Head of caudate nucleus (tissue), 42 donors: Measurements from ENCODE around the gene WDR36.

ENCODE experiments used
- DNase-seq, 42 donors: peaks; one replicate each; pipeline versions ENCODE4 v3.0.0 to v3.0.0-alpha.2; 2020 to 2021; ENCODE audit warnings: mixed read lengths in 7 of 42
- intact Hi-C: fragments of 100-400 bp; cut with DNase I; formaldehyde crosslinking; loops from one replicate; pipeline ENCODE4 v1.15.0; 2022

The WDR36 gene

DNA sequence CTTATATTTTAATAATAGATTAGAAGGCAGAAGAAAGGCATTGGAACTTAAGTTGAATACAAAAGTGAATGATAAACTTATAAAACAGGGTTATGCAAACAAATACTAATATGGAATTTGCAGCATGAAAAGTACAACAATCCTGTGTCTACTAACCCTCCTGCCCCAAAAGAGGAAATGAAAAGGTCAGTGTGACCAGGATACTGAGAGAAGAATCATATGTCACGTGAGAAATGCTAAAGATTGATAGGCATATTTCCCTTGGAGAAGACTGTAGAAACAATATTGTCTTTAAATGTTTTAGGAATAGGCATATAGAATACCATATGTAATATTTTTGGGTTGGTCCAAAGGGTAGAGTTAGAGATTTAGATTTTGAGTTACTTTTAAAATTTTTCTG is 3.8 kb downstream of the WDR36 start:
- DNase-seq, result no peak
- intact Hi-C loops, result no loop called here

DNA sequence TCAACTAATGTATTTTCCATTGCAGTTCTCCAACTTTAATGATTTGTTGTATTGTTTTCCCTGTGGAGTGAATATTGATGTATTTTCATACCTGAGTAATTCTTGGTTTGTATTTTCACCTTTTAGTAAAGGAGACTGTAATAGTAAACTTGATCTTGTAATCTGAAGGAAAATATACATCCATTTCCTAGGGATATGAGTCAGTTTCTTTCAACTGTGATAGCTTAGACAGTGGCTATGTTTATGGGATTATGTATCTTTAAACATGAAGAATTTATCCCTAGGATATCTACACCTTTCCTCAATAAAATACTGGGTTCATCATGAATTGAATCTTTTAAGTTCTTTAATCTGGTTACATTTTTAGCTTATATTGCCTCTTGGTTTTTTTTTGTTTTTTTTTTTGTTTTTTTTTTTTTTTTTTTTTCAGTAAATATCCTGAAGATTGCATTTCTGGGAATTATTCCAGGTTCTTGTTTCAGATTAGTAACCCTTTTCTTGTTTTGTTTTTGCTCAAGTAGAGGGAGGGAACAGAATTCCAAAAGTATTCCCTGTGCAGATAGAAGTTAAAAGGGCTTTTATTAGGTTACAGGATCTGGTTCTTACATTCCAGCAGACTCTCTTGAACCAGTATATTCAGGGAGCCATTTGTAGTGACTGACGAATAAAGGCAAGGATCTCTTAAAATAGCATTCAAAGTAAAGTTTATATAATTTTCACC is 7.1 kb downstream of the WDR36 start:
- intact Hi-C loops, result no loop called here
- no peak for DNase-seq

DNA sequence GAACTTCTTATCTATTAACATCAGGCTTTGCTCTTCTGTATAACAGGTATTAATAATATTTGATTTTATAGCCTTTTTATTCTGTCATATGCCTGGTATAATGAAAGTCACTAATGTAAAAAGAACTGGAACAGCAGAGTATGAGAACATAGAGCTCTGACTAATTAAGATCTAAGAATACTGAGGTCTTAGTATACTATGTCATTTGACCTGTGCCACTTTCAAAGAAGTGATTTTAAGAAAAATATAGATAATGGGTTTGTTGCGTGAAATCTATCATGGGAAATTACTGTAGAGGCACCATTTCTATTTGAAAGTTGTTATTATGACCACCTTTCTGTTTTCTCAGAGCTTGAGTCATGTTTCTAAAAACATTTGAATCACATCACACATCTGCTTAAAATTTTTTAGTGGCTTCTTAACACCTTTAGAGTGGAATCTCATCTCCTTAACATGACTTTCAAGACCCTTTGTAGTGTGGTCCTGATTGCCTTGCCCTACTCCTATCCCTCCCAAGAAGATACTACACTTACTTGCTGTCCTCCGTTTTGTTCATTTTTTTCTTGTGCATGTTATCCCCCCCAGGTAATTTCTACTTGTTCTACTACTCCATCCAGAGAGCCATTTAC is 14.3 kb downstream of the WDR36 start:
- no peak for DNase-seq
- intact Hi-C loops, result no loop called here

DNA sequence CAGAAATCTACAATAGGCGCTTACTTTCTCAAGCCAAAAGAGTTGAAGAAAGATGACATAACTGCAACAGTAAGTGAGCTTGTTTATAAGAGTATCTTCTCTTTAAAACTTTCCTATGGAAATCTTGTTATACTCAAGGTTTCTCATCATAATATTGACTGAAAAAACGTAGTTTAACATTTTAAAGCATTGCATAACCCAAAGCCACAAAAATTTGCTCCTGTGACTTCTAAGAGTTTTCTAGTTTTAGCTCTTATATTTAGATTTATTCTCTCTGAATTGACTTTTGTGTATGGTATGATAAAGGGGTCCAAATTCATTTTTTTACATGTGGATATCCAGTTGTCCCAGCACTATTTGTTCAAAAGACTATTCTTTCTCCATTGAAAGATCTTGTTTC is 15.2 kb downstream of the WDR36 start:
- intact Hi-C loops, result no loop called here
- no peak for DNase-seq

DNA sequence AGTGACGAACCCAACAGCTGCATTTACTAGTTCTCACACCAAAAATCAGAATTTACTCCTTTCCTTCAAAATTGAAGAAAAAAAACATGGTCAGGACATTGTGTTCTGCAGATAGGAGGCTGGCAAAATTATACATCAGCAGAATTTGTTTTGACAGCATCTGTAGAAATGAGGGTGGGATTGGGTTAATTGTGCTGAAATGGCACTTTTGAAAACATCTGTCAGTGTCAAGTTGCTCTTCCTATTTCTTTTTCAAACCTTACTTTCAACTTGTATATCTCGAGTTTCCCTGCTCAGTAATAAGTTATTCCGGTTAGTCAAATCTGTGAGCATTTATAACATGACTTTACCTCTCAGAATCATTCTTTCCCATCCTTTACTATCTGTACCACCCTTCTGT is 19.8 kb downstream of the WDR36 start:
- no peak for DNase-seq
- intact Hi-C loops, result no loop called here

DNA sequence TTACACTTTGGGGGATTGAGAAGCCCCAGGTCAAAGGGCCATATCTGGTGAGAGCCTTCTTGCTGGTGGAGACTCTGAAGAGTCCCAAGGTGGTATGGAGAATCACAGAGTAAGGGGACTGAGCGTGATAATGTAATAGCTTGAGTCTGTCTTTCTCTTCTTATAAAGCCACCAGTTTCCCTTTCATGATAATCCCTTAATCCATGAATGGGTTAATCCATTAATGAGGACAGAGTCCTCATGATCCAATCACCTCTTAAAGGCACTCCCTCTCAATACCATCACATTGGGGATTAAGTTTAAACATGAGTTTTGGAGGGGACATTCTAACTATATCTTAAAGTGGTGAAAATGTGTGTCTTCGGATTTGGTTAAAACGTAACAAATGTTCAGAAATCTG is 21.5 kb downstream of the WDR36 start:
- DNase-seq, result no peak
- intact Hi-C loops, result no loop called here

DNA sequence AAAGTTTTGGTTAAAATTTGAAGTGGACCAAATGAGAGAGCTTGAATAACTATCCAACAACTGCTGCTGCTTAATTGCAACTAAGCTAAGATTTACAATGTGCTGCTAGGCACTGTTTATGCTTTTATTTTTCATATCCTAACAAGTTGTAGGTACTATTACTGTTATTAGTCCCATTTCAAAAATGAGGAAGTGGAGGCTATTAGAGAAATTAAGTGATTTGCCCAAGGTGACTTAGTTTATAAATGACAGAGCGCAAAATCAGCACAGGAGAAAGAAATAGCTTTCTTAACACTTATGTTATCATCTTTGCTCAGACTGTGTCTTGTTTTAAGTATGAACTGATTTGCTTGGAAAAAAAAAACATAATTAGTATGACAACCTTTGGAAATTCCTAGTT is 23.1 kb downstream of the WDR36 start:
- intact Hi-C loops, result no loop called here
- DNase-seq, result no peak

DNA sequence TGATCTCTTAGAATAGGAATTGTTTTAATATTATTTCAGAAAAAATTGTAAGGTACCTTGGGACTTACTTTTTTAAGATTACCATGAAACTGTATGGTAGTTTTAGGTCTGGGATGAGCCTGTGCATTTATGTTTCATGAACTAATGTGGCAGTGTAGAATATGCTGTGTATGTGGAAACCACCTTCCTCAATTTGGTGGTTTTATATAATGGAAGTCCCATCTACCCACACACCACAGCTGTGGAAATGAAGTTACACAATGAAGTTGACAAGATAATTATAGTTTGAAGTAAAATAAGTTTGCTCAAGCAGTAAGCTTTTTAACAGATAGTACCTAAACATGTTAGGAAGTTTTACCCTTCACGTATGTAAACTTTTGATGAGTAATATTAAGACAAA is 24.4 kb downstream of the WDR36 start:
- peak in 1 of 42 donors; percentile 11 for DNase-seq

DNA sequence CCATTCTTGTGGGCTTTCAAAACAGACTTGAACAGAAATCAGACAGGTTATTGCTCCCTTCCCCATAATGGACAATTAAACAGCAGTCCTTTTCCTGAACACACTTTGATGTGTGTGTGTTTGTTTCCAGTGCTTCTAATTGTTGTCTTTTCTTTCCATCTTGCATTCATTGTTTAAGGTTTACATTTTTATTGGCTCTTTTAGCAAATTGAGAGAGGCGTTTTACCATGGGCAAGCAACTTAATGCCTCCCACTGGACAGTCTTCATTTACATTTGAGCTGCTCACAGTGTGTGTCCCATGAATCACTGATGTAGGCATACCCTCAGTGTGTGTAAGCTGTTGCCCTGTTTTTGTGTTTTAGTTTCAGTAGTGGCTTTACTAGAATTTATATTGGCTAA is 25.0 kb downstream of the WDR36 start:
- intact Hi-C loops, result no loop called here
- no peak for DNase-seq

More for the DNA sequence above, 24.4 kb downstream of the WDR36 start:
- intact Hi-C loops, result no loop called here

DNA sequence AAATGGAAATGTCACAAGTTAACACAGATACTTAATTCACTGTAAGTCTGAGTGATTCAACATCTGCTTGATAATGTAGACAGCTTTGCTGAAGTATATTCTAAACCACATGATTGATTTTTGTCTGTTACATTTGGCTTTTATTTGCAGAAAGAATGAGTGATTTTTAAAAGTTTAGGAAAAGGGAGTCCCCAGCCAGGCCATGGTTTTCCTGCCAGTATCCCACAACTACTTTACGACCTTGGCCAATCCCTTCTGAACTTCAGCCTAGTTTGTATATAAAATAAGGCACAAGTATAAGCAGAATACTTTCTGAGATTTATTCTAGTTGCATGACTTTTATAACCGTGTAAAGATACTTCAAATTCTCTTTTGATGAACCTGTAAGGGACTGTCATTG is 27.1 kb downstream of the WDR36 start:
- no peak for DNase-seq
- intact Hi-C loops, result no loop called here

DNA sequence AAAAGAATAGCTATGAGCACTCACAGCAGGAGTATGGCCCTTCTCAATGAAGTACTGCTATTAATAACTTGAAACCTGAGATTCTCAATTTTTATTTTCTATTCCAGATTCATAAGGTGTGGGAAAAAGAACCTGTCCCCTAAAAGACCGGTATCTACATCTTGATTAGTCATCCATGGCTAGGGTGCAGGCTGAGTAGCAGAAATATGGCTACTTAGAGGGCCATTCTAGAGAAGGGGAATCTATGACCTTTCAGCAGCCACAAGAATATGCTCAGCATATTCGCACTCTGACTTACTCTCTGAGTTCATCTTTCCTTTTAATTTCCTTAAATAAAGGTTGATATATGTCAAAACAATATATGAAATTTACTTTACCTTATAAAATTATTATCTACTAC is 27.7 kb downstream of the WDR36 start:
- intact Hi-C loops, result no loop called here
- DNase-seq, result no peak

DNA sequence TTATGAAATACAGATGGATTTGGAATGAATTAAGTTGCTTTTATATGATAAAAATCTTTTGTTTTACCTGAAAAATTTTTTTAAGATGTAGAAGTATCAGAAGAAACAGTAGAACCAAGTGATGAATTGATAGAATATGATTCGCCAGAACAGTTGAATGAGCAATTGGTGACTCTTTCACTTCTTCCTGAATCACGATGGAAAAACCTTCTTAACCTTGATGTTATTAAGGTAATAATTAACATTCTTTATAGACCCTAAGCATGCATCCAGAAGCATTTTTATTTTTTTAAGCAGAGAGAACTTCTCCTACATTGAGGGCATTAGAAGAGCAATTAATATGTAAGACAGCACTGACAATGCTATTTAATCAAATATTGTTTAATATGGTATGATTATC is 28.8 kb downstream of the WDR36 start:
- intact Hi-C loops, result no loop called here
- DNase-seq, result no peak

DNA sequence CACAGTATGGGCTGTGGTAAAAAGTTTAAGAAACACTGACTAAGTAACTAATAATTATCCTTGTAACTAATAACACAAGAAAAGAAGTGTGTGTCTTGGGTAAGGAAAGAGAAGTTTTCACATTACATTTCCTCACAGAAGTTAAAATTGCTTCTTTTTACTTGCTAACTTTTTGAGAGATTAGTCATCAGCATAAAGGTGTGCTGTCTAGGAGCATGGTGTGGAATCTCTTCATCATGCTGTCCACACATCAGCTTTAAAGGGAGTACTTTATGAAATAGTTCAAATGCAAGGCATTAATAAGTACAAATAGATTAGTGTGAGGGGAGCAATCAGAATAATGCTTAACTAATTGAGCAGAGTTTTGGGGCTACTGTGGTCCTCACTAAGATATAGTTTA is 29.8 kb downstream of the WDR36 start:
- no peak for DNase-seq

DNA sequence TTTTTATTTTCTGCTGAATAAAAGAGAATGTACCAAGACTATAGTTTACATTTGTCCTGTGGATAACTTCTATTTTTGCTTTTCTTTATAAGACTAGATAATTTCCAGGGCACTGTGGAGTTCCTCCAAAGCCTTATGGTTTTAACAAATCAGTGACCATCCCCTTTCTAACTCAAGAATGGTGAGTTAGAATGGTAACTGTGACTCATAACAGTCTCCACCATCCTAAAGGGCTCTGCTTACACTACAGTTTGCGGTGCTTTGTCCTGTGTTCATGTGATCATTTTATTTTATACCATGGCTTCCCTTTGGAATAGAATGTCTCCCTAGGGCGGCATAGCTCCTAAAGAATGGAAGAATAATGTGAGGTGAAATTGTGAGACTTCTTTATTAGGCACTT is 30.2 kb downstream of the WDR36 start:
- intact Hi-C loops, result no loop called here

More for the DNA sequence above, 29.8 kb downstream of the WDR36 start:
- intact Hi-C loops, result no loop called here

DNA sequence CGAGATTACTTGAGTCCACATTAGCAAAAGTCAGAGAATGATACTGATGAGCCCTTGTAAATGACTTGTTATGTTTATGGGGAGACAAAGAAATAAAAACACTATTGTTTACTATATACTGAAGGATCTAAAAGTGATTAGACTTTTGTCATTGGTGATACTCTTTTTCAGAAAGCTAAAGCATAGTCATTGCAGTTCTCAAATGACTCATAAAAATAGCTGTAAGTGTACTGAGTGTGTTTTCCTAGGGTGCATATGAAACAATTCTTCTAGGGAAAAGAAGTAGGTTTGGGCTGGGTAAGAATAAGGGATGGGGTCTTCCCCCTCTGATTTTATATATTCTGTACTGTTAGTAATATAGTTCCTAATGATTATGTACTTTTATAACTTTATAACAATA is 32.6 kb downstream of the WDR36 start:
- intact Hi-C loops, result no loop called here
- DNase-seq, result no peak

More for the DNA sequence above, 30.2 kb downstream of the WDR36 start:
- no peak for DNase-seq

DNA sequence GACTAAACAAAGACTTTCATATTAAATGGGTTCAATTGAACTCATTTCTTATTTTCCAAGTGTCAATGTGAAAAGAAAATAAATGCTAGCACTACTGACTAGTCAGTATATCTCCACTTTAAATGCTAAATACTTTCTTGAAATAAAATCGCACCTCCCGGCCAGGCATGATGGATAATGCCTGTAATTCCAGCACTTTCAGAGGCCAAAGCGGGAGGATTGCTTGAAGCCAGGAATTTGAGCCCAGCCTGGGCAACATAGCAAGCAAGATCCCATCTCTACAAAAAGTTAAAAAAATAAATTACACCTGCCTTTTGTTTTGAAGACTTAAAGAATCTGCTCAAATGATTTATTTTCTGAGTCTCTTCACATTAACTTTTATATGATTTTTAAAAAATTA is 34.7 kb downstream of the WDR36 start:
- DNase-seq, result no peak
- intact Hi-C loops, result no loop called here

DNA sequence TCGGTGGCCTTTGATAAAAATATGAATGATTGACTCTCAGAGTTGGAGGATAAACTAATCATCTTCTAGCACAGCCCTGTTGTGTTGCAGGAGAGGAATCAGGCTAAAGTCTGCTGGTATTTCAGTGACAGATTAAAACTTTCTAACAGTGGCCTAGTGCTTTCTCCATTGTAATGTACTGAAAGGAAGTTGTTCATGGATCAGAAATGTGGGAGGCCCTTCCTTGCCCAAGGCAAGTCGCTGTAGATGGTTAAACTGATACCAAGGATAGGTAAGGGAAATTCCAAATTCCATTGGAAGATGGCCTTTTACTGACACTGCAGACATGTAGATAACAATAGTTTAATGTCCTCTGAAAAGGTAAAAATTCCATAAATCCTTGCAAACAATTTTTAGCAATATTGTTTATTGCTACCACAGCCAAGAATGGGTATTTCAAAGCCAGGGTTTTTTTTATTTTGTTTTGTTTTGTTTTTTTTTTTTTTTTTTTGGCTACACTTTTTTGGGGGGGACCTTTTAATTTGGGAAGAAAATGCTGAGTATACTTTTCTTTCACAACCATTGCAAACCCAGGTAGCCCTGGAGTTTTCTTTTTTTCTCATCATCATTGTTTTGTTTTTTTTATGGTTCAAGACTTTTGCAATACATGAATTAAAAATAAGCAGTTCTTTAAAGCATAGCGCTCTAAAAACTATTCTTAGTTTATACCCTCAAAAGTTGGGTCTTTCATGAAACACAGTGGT is 35.5 kb downstream of the WDR36 start:
- intact Hi-C loops, result no loop called here
- DNase-seq, result no peak

DNA sequence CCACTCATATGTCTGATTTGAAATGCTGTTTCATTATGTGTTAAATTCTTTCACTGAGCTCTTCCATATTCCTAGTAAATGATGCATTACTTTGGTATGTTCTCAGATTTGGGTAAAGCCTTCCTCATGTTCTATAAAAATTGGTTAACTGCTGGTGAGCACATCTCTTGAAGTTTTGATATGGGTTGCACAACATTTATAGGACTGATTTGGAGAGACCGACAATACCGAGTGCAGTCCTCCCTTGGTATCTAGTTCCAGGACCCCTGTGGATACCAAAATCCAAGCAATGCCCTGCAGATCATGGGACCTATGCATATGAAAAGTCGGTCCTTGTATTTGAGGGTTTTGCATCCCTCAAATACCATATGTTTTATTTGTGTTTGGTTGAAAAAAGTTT is 37.8 kb downstream of the WDR36 start:
- DNase-seq, result no peak
- intact Hi-C loops, result no loop called here

DNA sequence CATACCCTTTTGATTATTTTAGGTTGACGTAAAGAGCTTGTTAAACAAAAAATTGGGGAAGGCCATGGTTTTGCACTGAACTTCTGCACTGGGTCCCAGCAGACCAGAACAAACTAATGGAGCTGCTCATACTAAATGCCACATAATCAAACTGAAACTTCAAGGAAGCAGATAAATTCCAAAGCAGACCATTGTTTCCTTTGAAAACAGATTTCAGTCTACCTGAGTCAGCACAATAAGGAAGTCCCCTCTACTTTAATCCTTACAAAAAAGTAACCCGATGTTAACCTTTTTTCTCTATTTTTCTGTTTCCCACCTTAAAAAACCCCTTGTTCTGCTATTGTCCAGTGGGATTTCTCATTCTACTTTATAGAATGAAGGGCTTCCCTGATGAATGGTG is 39.2 kb downstream of the WDR36 start:
- intact Hi-C loops, result no loop called here

DNA sequence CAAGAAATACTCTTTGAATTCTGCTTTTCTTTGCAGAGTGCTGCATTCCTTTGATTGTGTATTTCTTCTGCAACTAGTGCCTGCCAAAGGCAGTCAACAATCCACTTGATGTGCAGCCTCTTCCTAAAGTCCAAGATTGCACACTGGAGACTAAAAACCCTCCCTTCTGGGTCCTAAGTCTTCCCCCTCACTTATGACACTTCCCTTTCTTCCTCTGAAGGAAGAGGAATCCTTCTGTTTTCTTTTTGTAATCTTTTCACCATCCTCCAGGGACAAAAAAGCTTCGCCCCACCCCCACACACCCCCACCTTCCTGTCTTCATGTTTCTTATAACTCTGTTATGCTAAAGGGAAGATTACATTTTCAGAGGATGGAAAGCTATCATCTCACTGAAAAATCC is 39.9 kb downstream of the WDR36 start:
- DNase-seq, result no peak
- intact Hi-C loops, result no loop called here

More for the DNA sequence above, 39.2 kb downstream of the WDR36 start:
- DNase-seq, result no peak
